ENCODE results near the gene PMIS2.

Gene PMIS2

GRCh38 chr19:35562336-35562735, 23.6 kb upstream of the PMIS2 start:
- no peak overlapping the region for H3K4me3 ChIP-seq (ENCODE audit: low read depth, low read length)
- TF ChIP-seq CTCF (IDR thresholded peaks at IDR 0.05; ENCODE audit: low read depth, low read length), result no peak

DNA sequence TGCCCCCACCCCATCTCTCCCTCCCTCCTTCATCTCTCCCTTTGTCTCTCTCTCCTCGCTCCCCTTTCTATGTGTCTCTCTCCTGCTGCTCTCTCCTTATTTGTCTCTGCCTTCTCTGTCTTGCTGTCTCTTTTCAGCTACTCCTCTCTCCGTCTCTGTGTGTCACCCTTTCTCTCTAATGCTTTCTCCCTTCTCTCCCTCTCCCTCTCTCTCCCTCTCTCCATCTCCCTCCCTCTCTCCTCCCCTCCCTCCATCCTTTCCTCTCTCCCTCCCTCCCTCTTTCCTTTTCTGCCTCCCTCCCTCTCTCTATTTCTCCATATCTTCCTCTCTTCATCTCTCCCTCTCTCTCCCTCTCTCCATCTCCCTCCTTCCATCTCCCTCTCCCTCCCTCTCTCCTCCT, 23.2 kb upstream of the PMIS2 start:
- TF ChIP-seq CTCF (IDR thresholded peaks at IDR 0.05; ENCODE audit: low read depth, low read length), result no peak
- H3K4me3 ChIP-seq (ENCODE audit: low read depth, low read length), result no peak overlapping the region

DNA sequence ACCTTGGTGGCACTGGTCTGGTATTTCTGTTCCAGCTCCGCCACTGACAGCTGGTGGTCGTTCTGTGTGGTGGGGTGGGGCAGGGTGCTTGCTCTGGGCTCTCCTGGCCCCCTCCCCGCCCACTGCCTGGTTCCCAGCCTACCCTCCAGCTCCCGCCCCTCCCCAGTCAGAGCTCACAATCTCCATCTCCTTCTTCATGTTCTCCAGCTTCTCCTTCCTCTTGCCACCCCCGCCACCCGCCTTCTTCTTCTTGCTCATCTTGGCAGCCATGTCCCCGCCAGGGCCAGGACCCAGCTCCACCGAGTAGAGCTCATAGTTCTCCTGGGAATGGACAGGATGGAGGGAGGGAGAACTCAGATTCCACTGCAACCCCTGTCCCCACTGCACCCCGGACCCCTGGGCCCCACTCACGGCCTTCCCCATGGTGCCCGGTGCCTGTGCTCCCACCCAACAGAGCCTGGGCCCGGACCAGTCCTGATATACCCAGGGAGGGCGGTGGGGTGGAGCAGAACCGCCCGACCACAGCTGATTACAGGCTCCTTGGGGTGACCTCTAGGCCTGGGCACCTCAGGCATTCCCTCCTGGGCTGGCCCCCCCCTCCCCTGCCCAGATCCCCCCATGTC, 22.7 kb upstream of the PMIS2 start, which contains the start of gene ATP4A:
Gene ATP4A (minus strand): TSS at position 452 of the 623 bp plus-strand sequence. CDS start 29 bp downstream, at position 423.
- no peak for TF ChIP-seq CTCF (IDR thresholded peaks at IDR 0.05; ENCODE audit: low read depth, low read length)
- no peak within 1 kb of the TSS for H3K4me3 ChIP-seq (ENCODE audit: low read depth, low read length)

DNA sequence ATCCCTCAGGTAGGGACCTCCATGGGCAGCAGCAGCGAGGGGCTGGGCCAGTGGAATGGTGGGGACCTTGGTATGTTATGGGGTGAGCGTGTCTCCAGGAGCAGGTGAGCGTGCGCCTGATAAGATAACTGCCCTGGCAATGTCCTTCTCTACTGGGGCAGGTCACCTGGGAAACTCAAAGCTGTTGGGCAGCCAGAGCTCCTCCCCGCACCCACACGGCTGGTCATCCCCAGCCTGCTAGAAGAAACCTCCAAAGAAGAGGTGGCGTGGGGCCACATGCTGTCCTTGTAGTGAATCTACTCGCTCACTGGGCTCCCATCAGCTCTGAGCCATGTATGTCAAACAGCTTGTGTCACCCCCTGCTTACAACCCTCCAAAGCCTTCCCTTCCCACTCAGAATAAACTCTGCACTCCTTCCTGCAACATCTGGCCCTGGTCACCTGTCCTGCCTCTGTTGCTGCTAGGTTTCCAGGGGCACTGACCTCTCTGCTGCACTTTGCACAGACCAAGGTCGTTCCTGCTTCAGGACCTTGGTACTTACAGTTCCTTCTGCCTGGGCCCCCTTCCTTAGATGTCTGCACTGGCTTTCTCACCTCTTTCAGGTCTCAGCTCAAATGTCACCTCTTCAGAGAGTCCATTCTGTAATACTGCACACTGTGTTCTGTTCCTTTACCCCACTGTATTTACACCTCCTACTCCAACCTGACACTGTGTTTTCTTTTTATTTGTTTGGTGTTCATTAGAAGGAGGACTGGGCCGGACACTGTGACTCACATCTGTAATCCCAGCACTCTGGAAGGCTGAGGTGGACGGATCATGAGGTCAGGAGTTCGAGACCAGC, 20.7 kb upstream of the PMIS2 start:
- H3K4me3 ChIP-seq (ENCODE audit: low read depth, low read length), result no peak overlapping the region
- TF ChIP-seq CTCF (IDR thresholded peaks at IDR 0.05; ENCODE audit: low read depth, low read length), result no peak

DNA sequence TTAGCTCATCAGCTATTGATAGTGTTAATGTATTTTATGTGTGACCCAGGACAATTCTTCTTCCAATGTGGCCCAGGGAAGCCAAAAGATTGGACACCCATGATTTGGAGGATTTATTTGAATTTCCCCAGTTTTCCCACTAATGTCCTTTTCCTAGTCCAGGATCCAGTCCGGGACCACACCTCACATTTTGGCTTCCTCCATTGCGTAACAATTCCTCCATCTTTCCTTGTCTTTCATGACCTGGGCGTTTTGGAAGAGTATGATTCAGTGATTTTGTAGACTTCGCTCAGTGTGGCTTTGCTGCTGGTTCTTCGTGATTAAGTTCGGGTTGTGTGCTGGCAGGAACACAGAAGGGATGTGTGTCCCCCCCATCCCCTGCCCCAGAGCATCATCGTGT, 19.2 kb upstream of the PMIS2 start:
- no peak for TF ChIP-seq CTCF (IDR thresholded peaks at IDR 0.05; ENCODE audit: low read depth, low read length)
- no peak overlapping the region for H3K4me3 ChIP-seq (ENCODE audit: low read depth, low read length)

DNA sequence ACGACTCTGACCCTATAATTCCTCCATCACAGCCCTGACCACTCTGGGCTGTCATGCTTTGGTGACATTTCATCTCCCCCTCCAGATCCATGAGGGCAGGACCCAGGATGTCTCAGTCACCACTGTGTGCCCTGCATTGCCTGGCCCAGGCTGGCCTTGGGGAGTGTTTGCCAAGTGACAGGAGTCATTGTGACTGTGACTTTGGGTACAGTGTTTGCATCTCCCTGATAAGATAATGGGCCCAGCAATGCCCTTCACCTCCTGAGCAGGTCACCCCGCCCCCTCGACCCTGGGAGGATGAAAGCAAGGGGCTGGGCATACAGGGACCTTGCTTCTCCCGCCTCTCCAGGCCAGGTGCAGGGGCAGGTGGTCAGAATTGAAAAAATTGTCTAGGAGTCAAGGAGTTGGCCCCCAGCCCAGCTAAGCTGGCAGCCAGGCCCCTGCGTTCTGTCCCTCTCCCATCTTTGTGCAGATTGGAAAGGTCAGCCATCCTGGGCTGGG, 16.6 kb upstream of the PMIS2 start:
- no peak for TF ChIP-seq CTCF (IDR thresholded peaks at IDR 0.05; ENCODE audit: low read depth, low read length)
- no peak overlapping the region for H3K4me3 ChIP-seq (ENCODE audit: low read depth, low read length)

DNA sequence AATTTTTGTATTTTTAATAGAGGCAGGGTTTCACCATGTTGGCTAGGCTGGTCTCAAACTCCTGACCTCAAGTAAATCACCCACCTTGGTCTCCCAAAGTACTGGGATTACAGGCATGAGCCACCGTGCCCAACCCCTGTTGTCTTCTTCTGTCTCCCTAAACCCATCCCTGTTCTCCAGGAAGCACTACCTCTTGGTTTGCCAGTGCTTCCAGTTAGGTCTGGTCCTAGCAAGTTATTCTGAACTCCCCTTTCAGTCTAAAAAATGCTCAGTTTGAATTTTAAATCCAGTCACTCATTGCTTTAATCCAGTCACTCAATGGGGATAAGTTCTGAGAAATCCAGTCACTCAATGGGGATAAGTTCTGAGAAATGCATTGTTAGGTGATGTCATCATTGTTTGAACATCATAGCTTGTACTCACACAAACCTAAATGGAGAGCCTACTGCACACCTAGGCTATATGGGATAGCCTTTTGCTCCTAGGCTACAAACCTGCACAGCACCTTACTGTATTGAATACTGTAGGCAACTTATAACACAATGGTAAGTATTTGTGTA, 14.5 kb upstream of the PMIS2 start:
- TF ChIP-seq CTCF (IDR thresholded peaks at IDR 0.05; ENCODE audit: low read depth, low read length), result no peak
- no peak overlapping the region for H3K4me3 ChIP-seq (ENCODE audit: low read depth, low read length)

Data from WI38 (cell line).